HUES48 (cell line): ENCODE measurements around the gene PAF1.

ENCODE experiments used
- H3K27ac ChIP-seq: one replicate; pipeline ENCODE4 v1.7.0; 2013; ENCODE audit warnings: low read depth, low read length, inconsistent platforms
- H3K27me3 ChIP-seq: 2 replicates; pipeline ENCODE4 v1.6.1; 2013; ENCODE audit warnings: mild to moderate bottlenecking, low read length; ENCODE audit not compliant: control insufficient read depth, insufficient read depth
- H3K36me3 ChIP-seq: 2 replicates; pipeline ENCODE4 v1.6.1; 2013; ENCODE audit warnings: low read length; ENCODE audit not compliant: control insufficient read depth, insufficient read depth
- H3K4me1 ChIP-seq: 2 replicates; pipeline ENCODE4 v1.6.1; 2013; ENCODE audit warnings: mild to moderate bottlenecking, low read length; ENCODE audit not compliant: control insufficient read depth, insufficient read depth
- H3K4me3 ChIP-seq: 2 replicates; pipeline ENCODE4 v1.5.1; 2013; ENCODE audit warnings: mild to moderate bottlenecking, low read depth, low read length
- H3K9ac ChIP-seq: 2 replicates; pipeline ENCODE4 v1.6.1; 2013; ENCODE audit warnings: mild to moderate bottlenecking, low read depth, low read length, moderate library complexity
- H3K9me3 ChIP-seq: 2 replicates; pipeline ENCODE4 v1.6.1; 2013; ENCODE audit warnings: low read length; ENCODE audit not compliant: control insufficient read depth, insufficient read depth

PAF1 gene

DNA sequence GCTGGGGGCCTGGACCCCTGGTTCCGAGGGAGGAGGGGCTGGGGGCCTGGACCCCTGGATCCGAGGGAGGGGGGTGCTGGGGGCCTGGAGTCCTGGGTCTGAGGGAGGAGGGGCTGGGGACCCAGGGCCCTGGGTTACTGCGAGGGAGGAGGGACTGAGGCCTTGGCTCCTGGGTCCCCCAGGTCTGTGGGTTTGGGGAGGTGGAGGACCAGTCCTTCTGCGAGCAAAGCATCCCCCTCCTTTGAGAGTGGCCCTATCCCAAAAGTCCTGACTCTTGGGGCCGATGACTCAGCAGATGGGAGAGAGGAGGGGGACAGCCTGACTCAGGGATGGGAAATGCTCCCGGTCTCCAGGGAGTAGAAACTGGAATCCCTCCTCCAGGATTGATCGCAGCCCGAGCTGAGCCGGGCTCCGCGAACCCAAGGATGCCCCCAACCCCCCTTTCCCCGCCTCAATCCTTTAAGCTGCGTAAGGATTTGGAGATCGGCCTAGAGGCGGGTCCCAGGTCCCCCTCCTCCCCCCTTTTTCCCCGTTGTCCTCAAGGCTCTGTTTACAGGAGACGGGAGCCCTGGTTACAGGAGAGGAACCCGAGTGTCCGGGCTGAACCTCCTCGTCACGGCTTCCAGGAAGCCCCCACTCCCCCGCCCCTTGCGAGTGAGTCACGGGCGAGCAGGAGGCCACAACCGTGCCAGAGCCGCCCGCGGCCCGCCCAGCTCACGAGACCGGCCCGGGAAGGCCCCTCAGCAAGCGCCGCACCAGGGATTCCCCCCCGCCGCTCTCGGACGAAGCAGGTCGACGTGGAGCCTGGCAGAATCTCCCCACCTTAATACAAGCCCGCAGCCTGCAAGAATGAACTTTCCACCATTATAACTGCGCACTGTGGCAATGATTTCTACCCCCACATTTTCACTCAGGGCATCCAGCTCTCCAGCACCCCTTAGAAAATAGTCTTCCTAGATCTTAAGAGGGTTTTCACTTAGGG is 12.7 kb upstream of the PAF1 start:
- Histone ChIP-seq H3K27me3 (no peaks in the 10 kb centered on the region), H3K36me3 (peaks cover 8% of the 10 kb centered on the region; the same call in 1 of the 2 replicates), H3K4me1 (peaks cover 29% of the 10 kb centered on the region), H3K9me3 (no peaks in the 10 kb centered on the region), H3K27ac (peak overlapping the region; percentile 99), H3K4me3 (peak overlapping the region; percentile 68), H3K9ac (peak overlapping the region; percentile 76)

- H3K9ac ChIP-seq: peak overlapping the region; percentile 85
- no peaks in the 10 kb centered on the region for H3K9me3 ChIP-seq
Observed at GRCh38 chr19:39402346-39403300, 11.7 kb upstream of the PAF1 start.

DNA sequence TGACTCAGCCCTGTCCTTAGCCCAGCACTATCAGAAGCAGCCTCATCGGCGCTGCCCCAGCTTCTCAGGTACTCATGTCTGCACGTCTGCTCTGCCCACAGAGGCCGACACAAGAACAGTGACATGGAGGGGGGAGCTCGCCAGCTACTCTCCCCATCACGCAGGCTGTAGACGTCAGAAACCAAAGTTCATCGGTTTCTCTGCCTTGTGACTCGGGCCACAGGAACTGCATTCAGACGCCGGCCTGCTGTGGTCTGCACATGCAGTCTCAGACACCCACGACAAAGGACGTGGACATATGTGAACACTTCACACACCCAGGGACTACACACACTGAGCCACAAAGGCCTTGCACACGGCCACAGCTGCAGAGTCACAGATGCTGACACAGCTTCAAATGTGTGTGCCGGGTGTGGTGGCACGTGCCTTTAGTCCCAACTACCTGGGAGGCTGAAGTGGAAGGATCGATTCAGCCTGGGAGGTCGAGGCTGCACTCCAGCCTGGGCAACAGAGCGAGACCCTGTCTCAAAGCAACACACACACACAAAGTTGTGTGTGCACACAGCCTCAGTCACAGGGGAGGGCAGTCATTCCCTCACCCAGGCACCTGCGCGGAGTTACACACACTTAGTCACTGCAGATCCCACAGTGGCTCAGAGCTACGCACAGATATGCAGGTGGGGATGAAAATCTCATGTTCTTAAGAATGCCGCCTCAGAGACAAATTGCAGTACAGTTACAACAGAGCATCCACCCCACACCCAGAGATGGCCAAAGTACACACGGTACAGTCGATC is 10.8 kb upstream of the PAF1 start:
- Histone ChIP-seq H3K27ac (peak overlapping the region; percentile 99), H3K27me3 (no peaks in the 10 kb centered on the region), H3K9ac (peak overlapping the region; percentile 85), H3K36me3 (peaks cover 6% of the 10 kb centered on the region; the same call in 1 of the 2 replicates), H3K4me3 (peak overlapping the region; percentile 68), H3K9me3 (no peaks in the 10 kb centered on the region), H3K4me1 (peaks cover 33% of the 10 kb centered on the region)

More at GRCh38 chr19:39402346-39403300, 11.7 kb upstream of the PAF1 start:
- Histone ChIP-seq H3K27me3 (no peaks in the 10 kb centered on the region), H3K27ac (peak overlapping the region; percentile 99), H3K4me3 (peak overlapping the region; percentile 68), H3K4me1 (peaks cover 33% of the 10 kb centered on the region), H3K36me3 (peaks cover 6% of the 10 kb centered on the region; the same call in 1 of the 2 replicates)

DNA sequence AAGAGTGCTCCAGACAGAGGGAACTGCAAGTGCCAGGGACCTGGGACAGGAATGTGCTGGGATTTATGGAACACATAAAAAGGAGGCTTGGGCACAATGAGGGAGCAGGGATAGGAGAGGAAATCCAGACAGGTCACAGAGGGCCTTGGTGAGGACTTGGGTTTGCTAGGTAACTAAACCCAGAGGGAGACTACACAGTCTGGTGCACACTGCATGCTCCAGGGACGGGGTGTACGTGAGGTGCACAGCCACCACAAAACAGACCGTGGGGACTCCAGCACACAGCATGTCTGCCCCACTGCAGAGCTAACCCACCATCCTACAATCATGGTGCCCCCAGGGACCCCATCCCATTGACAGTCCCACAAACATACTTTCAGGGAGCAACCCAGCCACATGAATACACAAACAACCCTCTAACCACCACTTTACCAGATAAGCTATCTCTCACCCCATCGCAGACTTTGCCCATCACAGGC is 10.2 kb upstream of the PAF1 start:
- peaks cover 31% of the 10 kb centered on the region for H3K4me1 ChIP-seq
- H3K4me3 ChIP-seq: no peak overlapping the region
- H3K9ac ChIP-seq: no peak overlapping the region
- peaks cover 6% of the 10 kb centered on the region; the same call in 1 of the 2 replicates for H3K36me3 ChIP-seq
- no peaks in the 10 kb centered on the region for H3K27me3 ChIP-seq
- H3K9me3 ChIP-seq: no peaks in the 10 kb centered on the region
- peak overlapping the region; percentile 99 for H3K27ac ChIP-seq

- H3K9ac ChIP-seq: no peak overlapping the region
- H3K4me1 ChIP-seq: peaks cover 24% of the 10 kb centered on the region
- peaks cover 9% of the 10 kb centered on the region for H3K36me3 ChIP-seq
- H3K27me3 ChIP-seq: no peaks in the 10 kb centered on the region
- H3K9me3 ChIP-seq: no peaks in the 10 kb centered on the region
- no peak overlapping the region for H3K4me3 ChIP-seq
- H3K27ac ChIP-seq: no peak overlapping the region
Observed at GRCh38 chr19:39400061-39400460, 9.2 kb upstream of the PAF1 start.

DNA sequence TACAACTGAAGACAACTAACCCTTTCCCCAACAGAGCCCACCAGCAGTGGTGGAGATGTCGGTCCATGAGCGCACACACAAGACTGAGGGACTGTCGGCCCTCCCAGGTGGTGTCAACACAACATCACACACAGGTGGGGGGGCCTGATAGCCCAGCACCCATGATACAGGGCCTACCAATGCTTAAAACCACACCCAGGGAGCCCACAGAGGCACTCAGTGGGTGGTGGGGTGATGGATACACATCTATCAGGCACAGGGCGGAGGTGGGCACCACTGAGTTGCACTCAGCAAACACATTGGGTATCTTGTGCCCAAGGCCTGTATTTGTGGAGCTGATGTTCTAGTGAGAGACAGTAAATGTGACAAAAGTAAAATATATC is 8.8 kb upstream of the PAF1 start:
- H3K9ac ChIP-seq: no peak overlapping the region
- H3K36me3 ChIP-seq: peaks cover 12% of the 10 kb centered on the region
- H3K27ac ChIP-seq: no peak overlapping the region
- H3K9me3 ChIP-seq: no peaks in the 10 kb centered on the region
- H3K27me3 ChIP-seq: no peaks in the 10 kb centered on the region
- H3K4me1 ChIP-seq: peaks cover 24% of the 10 kb centered on the region
- no peak overlapping the region for H3K4me3 ChIP-seq

DNA sequence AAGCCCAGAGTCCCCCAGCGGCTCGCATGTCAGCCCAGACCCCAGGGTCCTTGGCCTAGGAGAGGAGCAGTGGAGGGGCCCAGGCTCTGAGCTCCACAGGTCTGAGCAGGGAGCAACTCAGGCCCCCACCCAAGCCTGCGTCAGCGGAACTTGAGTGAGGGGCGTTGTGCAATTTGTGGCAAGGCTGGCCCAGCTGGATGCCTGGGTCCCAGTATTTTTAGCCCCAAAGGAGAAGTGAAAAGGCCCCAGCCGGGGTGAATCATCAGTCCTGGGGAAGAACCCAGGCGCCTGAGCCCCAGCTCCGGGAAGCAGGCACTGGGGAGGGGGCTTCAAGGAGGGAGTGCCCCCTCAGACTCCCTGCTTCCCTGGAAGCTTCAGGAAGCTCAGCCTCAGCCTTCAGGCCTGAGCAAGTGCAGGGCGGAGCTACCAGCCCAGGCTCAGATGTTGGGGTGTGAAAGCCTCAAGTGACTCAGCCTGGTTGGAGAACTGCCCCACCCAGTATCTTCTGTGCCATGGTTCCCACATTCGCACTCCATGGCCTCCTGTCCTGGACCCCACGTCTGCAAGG is 7.5 kb upstream of the PAF1 start:
- no peak overlapping the region for H3K4me3 ChIP-seq

DNA sequence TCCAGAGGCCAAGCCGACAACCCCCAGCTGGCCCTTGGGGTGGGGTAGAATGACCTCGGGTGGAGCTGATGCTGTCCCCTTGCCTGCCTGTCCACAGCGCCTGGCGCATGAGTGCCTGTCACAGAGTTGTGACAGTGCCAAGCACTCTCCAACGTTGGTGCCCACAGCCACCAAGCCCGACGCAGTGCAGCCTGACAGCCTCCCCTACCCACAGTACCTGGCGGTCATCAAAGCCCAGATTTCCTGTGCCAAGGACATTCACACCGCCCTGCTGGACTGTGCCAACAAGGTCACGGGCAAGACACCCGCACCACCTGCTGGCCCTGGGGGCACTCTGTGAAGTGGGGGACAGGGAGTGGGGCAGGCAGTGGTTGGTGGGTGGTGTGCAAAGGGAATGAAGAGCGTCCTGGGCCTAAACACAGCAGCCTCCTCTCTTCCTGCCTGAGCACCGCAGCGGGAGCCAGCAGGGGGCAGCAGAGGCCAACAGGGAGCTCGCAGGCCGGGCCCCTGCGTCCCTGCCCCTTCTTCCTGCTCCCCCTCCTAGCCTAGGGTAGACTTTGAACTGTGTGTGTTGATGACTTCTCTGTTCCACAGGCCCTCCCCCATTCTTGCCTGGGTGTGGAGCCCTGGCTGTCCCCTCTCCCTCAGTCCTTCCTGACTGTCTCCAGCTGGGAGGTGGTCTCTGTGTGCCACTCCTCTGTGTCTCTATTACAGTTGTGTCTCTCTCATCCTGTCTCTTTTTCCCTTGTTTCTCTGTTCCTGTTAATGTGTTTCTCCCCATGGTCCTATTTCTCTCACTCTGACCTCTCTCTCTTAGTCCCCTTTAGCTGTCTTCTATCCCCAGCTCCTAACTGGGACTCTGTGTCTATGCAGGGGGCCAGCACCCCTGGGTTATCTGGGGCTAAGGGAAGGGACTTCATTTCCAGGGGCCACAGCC is 6.7 kb upstream of the PAF1 start:
- Histone ChIP-seq H3K27me3 (no peaks in the 10 kb centered on the region), H3K4me1 (peaks cover 20% of the 10 kb centered on the region), H3K36me3 (peaks cover 23% of the 10 kb centered on the region), H3K4me3 (no peak overlapping the region), H3K9ac (no peak overlapping the region), H3K9me3 (no peaks in the 10 kb centered on the region), H3K27ac (peak overlapping the region; percentile 73)

More for the DNA sequence above, 7.5 kb upstream of the PAF1 start:
- Histone ChIP-seq H3K27me3 (no peaks in the 10 kb centered on the region), H3K36me3 (peaks cover 21% of the 10 kb centered on the region), H3K27ac (peak overlapping the region; percentile 73), H3K9ac (no peak overlapping the region), H3K9me3 (no peaks in the 10 kb centered on the region), H3K4me1 (peaks cover 20% of the 10 kb centered on the region)

- H3K9me3 ChIP-seq: no peaks in the 10 kb centered on the region
- peak overlapping the region; percentile 92 for H3K4me3 ChIP-seq
- peaks cover 3% of the 10 kb centered on the region; the same call in 1 of the 2 replicates for H3K4me1 ChIP-seq
- H3K9ac ChIP-seq: peak overlapping the region; percentile 96
- no peaks in the 10 kb centered on the region for H3K27me3 ChIP-seq
- peak overlapping the region; percentile 99 for H3K27ac ChIP-seq
- peaks cover 60% of the 10 kb centered on the region for H3K36me3 ChIP-seq
Observed at GRCh38 chr19:39390451-39390750, 505 bp downstream of the PAF1 start.
